Neuronal stem cell (in vitro differentiated cells): ENCODE data around the gene OPN1SW.

Source experiments
- DNase-seq: peaks from one replicate; pipeline ENCODE4 v3.0.0-alpha.2; 2013; ENCODE audit warnings: low spot score
- H2AFZ ChIP-seq: one replicate; pipeline ENCODE4 v1.6.1; 2013; ENCODE audit warnings: mild to moderate bottlenecking, low read length, inconsistent platforms
- H2AK5ac ChIP-seq: 2 replicates; pipeline ENCODE4 v1.6.1; 2013; ENCODE audit warnings: low read depth, mild to moderate bottlenecking, inconsistent platforms, low read length, moderate library complexity, mixed read lengths
- H2BK120ac ChIP-seq: 2 replicates; pipeline ENCODE4 v1.6.1; 2013; ENCODE audit warnings: low read depth, mild to moderate bottlenecking, inconsistent platforms, low read length, moderate library complexity, mixed read lengths
- H2BK12ac ChIP-seq: one replicate; pipeline ENCODE4 v1.6.1; 2013; ENCODE audit warnings: low read length, inconsistent platforms
- H2BK15ac ChIP-seq: 2 replicates; pipeline ENCODE4 v1.6.1; 2013; ENCODE audit warnings: mild to moderate bottlenecking, low read length, inconsistent platforms, mixed read lengths
- H2BK5ac ChIP-seq: one replicate; pipeline ENCODE4 v1.6.1; 2013; ENCODE audit warnings: inconsistent platforms, mild to moderate bottlenecking, low read length, moderate library complexity
- H3K14ac ChIP-seq: one replicate; pipeline ENCODE4 v1.6.1; 2013; ENCODE audit warnings: low read length, inconsistent platforms
- H3K18ac ChIP-seq: 2 replicates; pipeline ENCODE4 v1.6.1; 2013; ENCODE audit warnings: low read length, inconsistent platforms
- H3K23ac ChIP-seq: 2 replicates; pipeline ENCODE4 v1.6.1; 2013; ENCODE audit warnings: low read depth, mild to moderate bottlenecking, mixed read lengths, low read length, inconsistent platforms; ENCODE audit not compliant: poor library complexity
- H3K27ac ChIP-seq: replicated peaks from 3 replicates; pipeline ENCODE4 v1.5.1; 2013; ENCODE audit warnings: low read length, inconsistent platforms
- H3K27me3 ChIP-seq, 3 experiments: 2 replicates each; pipeline ENCODE4 v1.6.1; 2013; ENCODE audit warnings: low read length in 3 of 3, mild to moderate bottlenecking in 2 of 3, inconsistent platforms in 1 of 3, low read depth in 1 of 3, mixed read lengths in 1 of 3, moderate library complexity in 1 of 3; ENCODE audit not compliant: control insufficient read depth in 3 of 3, insufficient read depth in 3 of 3
- H3K36me3 ChIP-seq, 2 donors: replicated peaks in 1 of 2; 2 replicates each; pipeline ENCODE4 v1.6.1; 2013; ENCODE audit warnings: low read length in 2 of 2; ENCODE audit not compliant: control insufficient read depth in 2 of 2, insufficient read depth in 2 of 2
- H3K4ac ChIP-seq: 2 replicates; pipeline ENCODE4 v1.6.1; 2013; ENCODE audit warnings: inconsistent platforms, mild to moderate bottlenecking, low read length, moderate library complexity
- H3K4me1 ChIP-seq, 2 donors: 1 replicate in 1 of 2; 2 replicates in 1 of 2; pipeline ENCODE4 v1.6.1; 2013; ENCODE audit warnings: low read length in 2 of 2, low read depth in 1 of 2; ENCODE audit not compliant: control insufficient read depth in 2 of 2, insufficient read depth in 1 of 2
- H3K4me2 ChIP-seq: one replicate; pipeline ENCODE4 v1.6.1; 2013; ENCODE audit warnings: mild to moderate bottlenecking, low read length, inconsistent platforms; ENCODE audit not compliant: insufficient read depth, poor library complexity, severe bottlenecking
- H3K4me3 ChIP-seq, 2 donors: 2 replicates each; pipeline ENCODE4 v1.5.1; 2013; ENCODE audit warnings: low read length in 2 of 2, mild to moderate bottlenecking in 2 of 2, inconsistent platforms in 1 of 2, moderate library complexity in 1 of 2
- H3K79me1 ChIP-seq: one replicate; pipeline ENCODE4 v1.6.1; 2013; ENCODE audit warnings: low read depth, mild to moderate bottlenecking, inconsistent platforms, low read length, moderate library complexity
- H3K9ac ChIP-seq: one replicate; pipeline ENCODE4 v1.6.1; 2013; ENCODE audit warnings: mild to moderate bottlenecking, low read depth, low read length, inconsistent platforms; ENCODE audit not compliant: poor library complexity
- H3K9me3 ChIP-seq, 2 donors: replicated peaks in 1 of 2; 2 replicates each; pipeline versions ENCODE3 to v1.6.1; 2013; ENCODE audit warnings: low read length in 2 of 2, mild to moderate bottlenecking in 2 of 2, inconsistent platforms in 1 of 2, low read depth in 1 of 2, mixed read lengths in 1 of 2, moderate library complexity in 1 of 2; ENCODE audit not compliant: control insufficient read depth in 2 of 2, insufficient read depth in 1 of 2
- H4K8ac ChIP-seq: one replicate; pipeline ENCODE4 v1.6.1; 2013; ENCODE audit warnings: low read depth, mild to moderate bottlenecking, inconsistent platforms, low read length, moderate library complexity
- H4K91ac ChIP-seq: one replicate; pipeline ENCODE4 v1.6.1; 2013; ENCODE audit warnings: low read length, low read depth, mild to moderate bottlenecking, inconsistent platforms; ENCODE audit not compliant: poor library complexity
- WGBS, 2 donors: extraction: QIAGEN DNeasy Blood & Tissue Kit; methylation state at CpG; one replicate each; pipeline ENCODE4 v1.1.7; 2013; ENCODE audit warnings: missing lambda C conversion rate in 2 of 2, mixed read lengths in 1 of 2; ENCODE audit not compliant: insufficient read length in 2 of 2, insufficient replicate concordance in 1 of 2; ENCODE audit errors: extremely low coverage in 2 of 2; 5-methylcytosine and 5-hydroxymethylcytosine counted together

Gene OPN1SW

GRCh38 chr7:128799451-128799850, 23.9 kb upstream of the OPN1SW start:
- Histone ChIP-seq H2BK5ac (no peak overlapping the region), H2BK120ac (no peak overlapping the region), H2BK15ac (no peak overlapping the region), H3K79me1 (peaks cover under 1% of the 10 kb centered on the region), H2AFZ (no peak overlapping the region), H3K9me3 (peaks cover 2 to 3% of the 10 kb centered on the region in 2 donors), H3K27ac (no peak overlapping the region), H4K91ac (no peak overlapping the region), H3K4me2 (no peak overlapping the region), H3K14ac (no peak overlapping the region), H2AK5ac (no peak overlapping the region), H3K27me3 (no peaks in the 10 kb centered on the region), H4K8ac (no peak overlapping the region), H2BK12ac (no peak overlapping the region), H3K36me3 (peaks cover 32 to 57% of the 10 kb centered on the region in 2 donors), H3K4ac (no peak overlapping the region), H3K4me3 (no peak overlapping the region), H3K23ac (no peak overlapping the region), H3K18ac (no peak overlapping the region), H3K4me1 (peaks cover 0 to 5% of the 10 kb centered on the region in 2 donors), H3K9ac (no peak overlapping the region)
- WGBS, 2 donors, result no CpG with 5 or more reads among the region's 2 CpGs
- no peak for DNase-seq

- Histone ChIP-seq H3K4me1 (peaks cover 7 to 17% of the 10 kb centered on the region in 2 donors), H3K27me3 (no peaks in the 10 kb centered on the region), H4K8ac (no peak overlapping the region), H3K79me1 (peaks cover 8% of the 10 kb centered on the region), H3K4me3 (no peak overlapping the region), H3K4me2 (no peak overlapping the region), H3K14ac (no peak overlapping the region), H3K18ac (peak overlapping the region; percentile 65), H2BK12ac (no peak overlapping the region), H2BK15ac (no peak overlapping the region), H2AK5ac (no peak overlapping the region), H2BK5ac (no peak overlapping the region), H3K9me3 (peaks cover 2 to 3% of the 10 kb centered on the region in 2 donors), H3K27ac (no peak overlapping the region), H3K4ac (no peak overlapping the region), H2BK120ac (no peak overlapping the region), H2AFZ (no peak overlapping the region), H3K36me3 (peaks cover 27 to 38% of the 10 kb centered on the region in 2 donors), H3K9ac (no peak overlapping the region), H3K23ac (no peak overlapping the region), H4K91ac (no peak overlapping the region)
- no peak for DNase-seq
- WGBS, 2 donors, result no CpG with 5 or more reads among the region's 5 CpGs
Measured at GRCh38 chr7:128796327-128796726, 20.7 kb upstream of the OPN1SW start.

- peaks cover 7 to 19% of the 10 kb centered on the region in 2 donors for H3K4me1 ChIP-seq
- no peak overlapping the region for H2AFZ ChIP-seq
- H2AK5ac ChIP-seq, result no peak overlapping the region
- H3K9me3 ChIP-seq, result peaks cover 2 to 3% of the 10 kb centered on the region in 2 donors
- H2BK12ac ChIP-seq, result no peak overlapping the region
- peak overlapping the region; percentile 88 for H3K27ac ChIP-seq
- H2BK15ac ChIP-seq, result no peak overlapping the region
- H4K8ac ChIP-seq, result no peak overlapping the region
- no peak overlapping the region for H3K4me3 ChIP-seq
- no peak overlapping the region for H3K4ac ChIP-seq
- H3K14ac ChIP-seq, result no peak overlapping the region
- H2BK120ac ChIP-seq, result no peak overlapping the region
- peaks cover 8% of the 10 kb centered on the region for H3K79me1 ChIP-seq
- H3K4me2 ChIP-seq, result peak overlapping the region; percentile 24
- no peak for DNase-seq
- H3K36me3 ChIP-seq, result peaks cover 22 to 28% of the 10 kb centered on the region in 2 donors
- peak overlapping the region; percentile 15 for H3K18ac ChIP-seq
- H3K9ac ChIP-seq, result no peak overlapping the region
- no peak overlapping the region for H4K91ac ChIP-seq
- peak overlapping the region; percentile 84 for H2BK5ac ChIP-seq
- no CpG with 5 or more reads among the region's 4 CpGs for WGBS, 2 donors
- H3K23ac ChIP-seq, result peak overlapping the region; percentile 3
- H3K27me3 ChIP-seq, result no peaks in the 10 kb centered on the region
Measured at GRCh38 chr7:128795129-128795528, 19.5 kb upstream of the OPN1SW start.

- Histone ChIP-seq H3K9me3 (peaks cover 2 to 3% of the 10 kb centered on the region in 2 donors), H2BK5ac (peak overlapping the region; percentile 84)
Measured at GRCh38 chr7:128794436-128794835, 18.8 kb upstream of the OPN1SW start.

More at GRCh38 chr7:128794436-128794835, 18.8 kb upstream of the OPN1SW start:
- H3K14ac ChIP-seq, result no peak overlapping the region
- DNase-seq, result no peak
- peak overlapping the region; percentile 95 for H2BK120ac ChIP-seq
- H4K91ac ChIP-seq, result no peak overlapping the region
- peak overlapping the region; percentile 14 for H3K23ac ChIP-seq
- H3K4me1 ChIP-seq, result peaks cover 7 to 19% of the 10 kb centered on the region in 2 donors
- H3K79me1 ChIP-seq, result peaks cover 8% of the 10 kb centered on the region
- H4K8ac ChIP-seq, result no peak overlapping the region
- no peak overlapping the region for H3K4ac ChIP-seq
- peak overlapping the region; percentile 31 for H3K18ac ChIP-seq
- H2AFZ ChIP-seq, result no peak overlapping the region
- no CpG with 5 or more reads among the region's 8 CpGs for WGBS, 2 donors
- H3K36me3 ChIP-seq, result peaks cover 20 to 28% of the 10 kb centered on the region in 2 donors
- H3K27ac ChIP-seq, result peak overlapping the region; percentile 88
- no peak overlapping the region for H3K9ac ChIP-seq
- no peak overlapping the region for H3K4me2 ChIP-seq
- peak overlapping the region; percentile 91 for H2BK15ac ChIP-seq
- no peaks in the 10 kb centered on the region for H3K27me3 ChIP-seq
- H2AK5ac ChIP-seq, result peak overlapping the region; percentile 76
- H2BK12ac ChIP-seq, result no peak overlapping the region
- H3K4me3 ChIP-seq, result no peak overlapping the region
